H1 (cell line): ENCODE data around the gene BRSK2. TPM values are rescaled to one million over a fixed set of nuclear protein-coding genes. Genes with fewer than 3 reads are reported as not detected.

Source experiments
- CHD2 ChIP-seq: IDR thresholded peaks from 2 replicates; pipeline ENCODE4 v1.6.1; 2012; ENCODE audit warnings: low read length, improper control_type of control experiment
- KDM5A ChIP-seq: fragments of 200-600 bp; IDR thresholded peaks from 2 replicates; pipeline ENCODE4 v1.7.1; 2012; ENCODE audit warnings: mild to moderate bottlenecking, low read length, inconsistent platforms, mixed read lengths
- RXRA ChIP-seq: IDR thresholded peaks from 2 replicates; pipeline ENCODE4 v1.6.1; 2011; ENCODE audit warnings: low read depth, mild to moderate bottlenecking, low read length, moderate library complexity; ENCODE audit not compliant: insufficient read depth
- SAP30 ChIP-seq: fragments of 300-600 bp; sonication (generic); IDR thresholded peaks from 2 replicates; pipeline ENCODE4 v1.7.1; 2012; ENCODE audit warnings: low read length, moderate library complexity, mild to moderate bottlenecking, inconsistent platforms; ENCODE audit not compliant: insufficient read depth, insufficient replicate concordance
- SIN3A ChIP-seq, 2 experiments: IDR thresholded peaks in 1 of 2; conservative IDR thresholded peaks in 1 of 2; 2 replicates each; pipeline ENCODE4 v1.6.1; 2011 to 2012; ENCODE audit warnings: low read length in 2 of 2, improper control_type of control experiment in 1 of 2, low read depth in 1 of 2, mild to moderate bottlenecking in 1 of 2
- polyA plus RNA-seq, 7 experiments: library from polyadenylated mRNA; depleted of rRNA in 3 of 7; stranded (reverse) in 5 of 7; unstranded in 2 of 7; fragments of >200 nt in 5 of 7; fragments of 200-250 nt in 2 of 7; gene quantifications; 1 replicate in 5 of 7; 2 replicates in 1 of 7; 4 replicates in 1 of 7; pipeline versions ENCODE4 v1.2.1 to v1.2.3, GENCODE V29; 2011 to 2013; ENCODE audit warnings: missing spikeins in 2 of 7, mixed read lengths in 2 of 7
- total RNA-seq: library from RNA; stranded (reverse); fragmentation: NEBNext Ultra II Directional; extraction: Animal tissue kit (Norgen Biotek cat#: 25700); gene quantifications from 2 replicates; pipeline ENCODE4 v1.2.1, GENCODE V29; 2021

The BRSK2 gene
- total and polyA plus RNA-seq, 2 of the 8 experiments (the other 6 are each of a cell fraction or from before 2014, with no cell fraction given): 17.3 to 27.1 TPM

DNA sequence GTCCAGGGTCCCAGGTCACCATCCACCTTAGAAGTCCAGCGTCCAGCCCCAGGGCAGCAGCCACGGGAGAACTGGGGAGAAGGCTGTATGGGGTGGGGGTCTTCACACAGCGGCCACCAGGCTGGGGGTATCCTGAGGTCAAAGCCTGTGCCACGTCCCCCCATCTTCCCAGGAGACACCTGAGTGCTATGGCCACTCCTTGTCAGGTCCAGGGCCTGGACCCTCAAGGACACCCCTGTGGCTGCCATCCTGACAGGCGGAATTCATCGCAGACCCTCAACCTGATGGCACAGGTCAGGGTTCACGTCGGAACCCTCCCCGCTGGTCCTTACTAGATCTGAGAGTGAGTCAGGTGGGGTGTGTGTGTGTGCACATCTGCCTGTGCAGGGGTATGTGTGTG, 18.6 kb downstream of the BRSK2 start (continued):
- no peak for TF ChIP-seq SAP30
- no peak for TF ChIP-seq CHD2
- no peak for TF ChIP-seq RXRA
- TF ChIP-seq SIN3A (conservative IDR thresholded peaks at IDR 0.05 in 1 of 2, IDR thresholded peaks at IDR 0.05 in 1 of 2; ENCODE audit: low read depth in 1 of 2, low read length in 2 of 2): no peak
- no peak for TF ChIP-seq KDM5A
